Skeletal muscle tissue (tissue), 4 donors: ENCODE results near the gene MINAR1. TPM values are rescaled to one million over a fixed set of nuclear protein-coding genes. Genes with fewer than 3 reads are reported as not detected.

Experiments used
- H3K27ac ChIP-seq: one replicate; pipeline ENCODE4 v1.7.0; 2013; ENCODE audit warnings: mild to moderate bottlenecking, low read depth, low read length, inconsistent platforms
- H3K27me3 ChIP-seq, 3 donors: one replicate each; pipeline ENCODE4 v1.7.0; 2013; ENCODE audit warnings: low read length in 3 of 3; ENCODE audit not compliant: control insufficient read depth in 3 of 3, insufficient read depth in 3 of 3
- H3K36me3 ChIP-seq, 3 donors: one replicate each; pipeline ENCODE4 v1.7.0; 2013; ENCODE audit warnings: low read length in 3 of 3; ENCODE audit not compliant: control insufficient read depth in 3 of 3, insufficient read depth in 3 of 3
- H3K4me1 ChIP-seq, 3 donors: one replicate each; pipeline ENCODE4 v1.7.0; 2013; ENCODE audit warnings: low read length in 3 of 3, mild to moderate bottlenecking in 3 of 3; ENCODE audit not compliant: control insufficient read depth in 3 of 3, insufficient read depth in 3 of 3
- H3K4me3 ChIP-seq, 3 donors: one replicate each; pipeline ENCODE4 v1.7.0; 2013; ENCODE audit warnings: low read length in 3 of 3
- H3K9ac ChIP-seq, 3 donors: one replicate each; pipeline ENCODE4 v1.7.0; 2013; ENCODE audit warnings: low read length in 3 of 3, mild to moderate bottlenecking in 3 of 3, moderate library complexity in 2 of 3, low read depth in 1 of 3
- H3K9me3 ChIP-seq, 3 donors: one replicate each; pipeline ENCODE4 v1.7.0; 2013; ENCODE audit warnings: low read length in 3 of 3; ENCODE audit not compliant: control insufficient read depth in 3 of 3
- total RNA-seq: library from RNA; depleted of rRNA; stranded (reverse); fragments of >200 nt; gene quantifications from one replicate; pipeline ENCODE4 v1.2.3, GENCODE V29; 2014
- donor health status: Osteomylitis.

MINAR1 gene, protein sequence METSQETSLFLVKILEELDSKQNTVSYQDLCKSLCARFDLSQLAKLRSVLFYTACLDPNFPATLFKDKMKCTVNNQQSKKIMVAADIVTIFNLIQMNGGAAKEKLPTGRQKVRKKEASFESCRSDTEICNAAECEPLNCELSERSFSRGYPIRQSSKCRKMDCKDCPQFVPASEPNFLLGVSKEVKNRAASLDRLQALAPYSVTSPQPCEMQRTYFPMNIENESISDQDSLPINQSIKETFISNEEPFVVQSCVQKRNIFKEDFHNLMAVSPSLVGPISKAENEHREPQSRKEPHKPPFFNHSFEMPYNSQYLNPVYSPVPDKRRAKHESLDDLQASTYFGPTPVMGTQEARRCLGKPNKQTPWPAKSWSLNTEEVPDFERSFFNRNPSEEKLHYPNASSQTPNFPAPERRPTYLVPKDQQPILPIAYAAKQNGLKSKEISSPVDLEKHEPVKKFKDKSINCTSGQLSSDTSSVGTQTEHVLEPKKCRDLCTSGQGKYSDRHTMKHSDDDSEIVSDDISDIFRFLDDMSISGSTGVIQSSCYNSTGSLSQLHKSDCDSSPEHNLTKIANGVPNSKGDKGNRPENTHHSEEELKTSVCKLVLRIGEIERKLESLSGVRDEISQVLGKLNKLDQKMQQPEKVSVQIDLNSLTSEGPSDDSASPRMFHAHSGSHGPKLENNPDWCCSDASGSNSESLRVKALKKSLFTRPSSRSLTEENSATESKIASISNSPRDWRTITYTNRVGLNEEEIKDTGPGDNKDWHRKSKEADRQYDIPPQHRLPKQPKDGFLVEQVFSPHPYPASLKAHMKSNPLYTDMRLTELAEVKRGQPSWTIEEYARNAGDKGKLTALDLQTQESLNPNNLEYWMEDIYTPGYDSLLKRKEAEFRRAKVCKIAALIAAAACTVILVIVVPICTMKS
- 1.6 TPM for total RNA-seq

DNA sequence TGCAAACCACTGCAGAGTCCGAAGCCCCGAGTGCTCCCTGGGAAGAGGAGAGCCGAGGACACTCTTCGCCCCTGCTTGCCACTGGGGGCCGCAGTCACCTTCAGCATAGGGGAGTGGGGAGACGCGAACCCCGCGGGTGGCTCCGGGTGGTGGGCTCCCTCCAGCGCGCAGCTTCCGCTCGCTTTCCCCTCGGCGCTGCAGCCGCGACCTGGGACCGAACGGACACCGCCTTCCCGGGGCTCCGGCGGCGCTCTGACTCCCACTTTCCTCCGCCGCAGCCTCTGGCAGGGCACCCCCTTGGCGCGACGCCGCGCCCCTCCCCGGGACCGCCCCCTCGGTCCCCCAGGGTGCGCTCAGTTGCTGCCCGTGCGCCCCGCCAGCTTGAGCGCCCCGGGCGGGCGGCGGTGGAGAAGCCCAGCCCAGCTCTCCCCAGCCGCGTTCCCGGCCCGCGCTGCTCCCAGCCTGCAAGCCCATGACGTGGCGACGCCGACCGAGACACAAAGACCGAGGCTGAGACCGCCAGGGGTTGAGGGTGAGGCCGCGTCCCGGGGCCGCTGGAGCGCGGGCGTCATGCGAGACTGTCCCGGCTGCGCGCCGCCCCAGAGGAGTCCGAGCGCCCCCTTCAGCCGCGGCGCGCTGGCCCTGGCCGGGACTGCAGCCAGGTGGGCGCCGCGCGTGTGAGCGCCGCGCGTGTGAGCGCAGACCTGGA, at the start of gene MINAR1:
Gene MINAR1, plus strand, starts transcription at position 701 of the 709 bp plus-strand sequence. CDS start 23,812 bp downstream, outside the sequence.
- H3K9ac ChIP-seq: peak within 1 kb of the TSS; percentile 14 to 64 (median 33)
- H3K36me3 ChIP-seq: no peaks in the 10 kb centered on the region
- no peak within 1 kb of the TSS for H3K27ac ChIP-seq
- H3K4me3 ChIP-seq: peak within 1 kb of the TSS; percentile 58 to 71 (median 60)
- H3K4me1 ChIP-seq: peaks cover 0 to 17% (median 11%) of the 10 kb centered on the region in 3 donors
- H3K27me3 ChIP-seq: peaks cover 47 to 68% (median 56%) of the 10 kb centered on the region in 3 donors
- no peaks in the 10 kb centered on the region for H3K9me3 ChIP-seq

DNA sequence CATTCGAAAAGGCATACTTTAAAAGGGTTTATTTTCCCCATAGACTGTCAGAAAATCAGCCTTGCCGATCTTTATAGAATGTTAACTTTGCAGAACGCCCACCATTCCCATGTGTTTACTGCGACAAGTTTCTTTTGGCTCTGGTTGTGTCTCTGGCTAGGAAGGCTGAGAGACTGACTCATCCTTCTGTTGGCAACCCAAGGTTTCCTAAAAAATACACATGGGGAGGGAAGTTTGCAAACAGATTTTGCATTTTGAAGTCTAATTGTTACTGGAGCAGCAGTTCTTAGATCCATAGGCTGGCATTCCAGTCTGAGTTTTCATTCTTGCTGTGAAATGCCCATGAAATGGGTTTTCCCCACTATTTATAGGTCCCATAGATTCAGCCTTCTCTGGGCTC, 37.9 kb upstream of the MINAR1 start:
- Histone ChIP-seq H3K9ac (no peak overlapping the region), H3K4me3 (no peak overlapping the region), H3K27ac (no peak overlapping the region), H3K36me3 (no peaks in the 10 kb centered on the region), H3K27me3 (no peaks in the 10 kb centered on the region), H3K4me1 (peaks cover 0 to 2% (median 0%) of the 10 kb centered on the region in 3 donors), H3K9me3 (no peaks in the 10 kb centered on the region)

DNA sequence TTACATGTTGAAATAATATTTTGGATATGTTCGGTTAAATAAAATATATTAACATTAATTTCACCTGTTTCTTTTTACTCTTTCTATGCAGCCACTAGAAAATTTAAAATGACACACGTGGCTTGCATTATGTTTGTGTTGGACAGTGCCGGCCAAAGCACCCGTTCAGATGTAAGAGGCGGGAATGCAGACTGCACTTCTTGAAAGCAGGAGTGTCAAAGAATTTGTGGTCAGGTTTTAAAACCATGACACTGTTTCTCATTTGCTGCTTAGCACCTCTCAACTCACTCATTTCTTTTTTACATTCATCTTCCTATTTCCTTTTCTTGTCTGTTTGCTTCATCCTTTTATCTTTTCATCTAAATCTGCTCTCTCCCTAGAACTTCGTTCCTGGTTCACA, 35.3 kb upstream of the MINAR1 start:
- no peaks in the 10 kb centered on the region for H3K27me3 ChIP-seq
- no peaks in the 10 kb centered on the region for H3K36me3 ChIP-seq
- H3K9ac ChIP-seq: no peak overlapping the region
- no peaks in the 10 kb centered on the region for H3K9me3 ChIP-seq
- no peak overlapping the region for H3K4me3 ChIP-seq
- H3K4me1 ChIP-seq: peaks cover 0 to 2% (median 0%) of the 10 kb centered on the region in 3 donors
- H3K27ac ChIP-seq: no peak overlapping the region

DNA sequence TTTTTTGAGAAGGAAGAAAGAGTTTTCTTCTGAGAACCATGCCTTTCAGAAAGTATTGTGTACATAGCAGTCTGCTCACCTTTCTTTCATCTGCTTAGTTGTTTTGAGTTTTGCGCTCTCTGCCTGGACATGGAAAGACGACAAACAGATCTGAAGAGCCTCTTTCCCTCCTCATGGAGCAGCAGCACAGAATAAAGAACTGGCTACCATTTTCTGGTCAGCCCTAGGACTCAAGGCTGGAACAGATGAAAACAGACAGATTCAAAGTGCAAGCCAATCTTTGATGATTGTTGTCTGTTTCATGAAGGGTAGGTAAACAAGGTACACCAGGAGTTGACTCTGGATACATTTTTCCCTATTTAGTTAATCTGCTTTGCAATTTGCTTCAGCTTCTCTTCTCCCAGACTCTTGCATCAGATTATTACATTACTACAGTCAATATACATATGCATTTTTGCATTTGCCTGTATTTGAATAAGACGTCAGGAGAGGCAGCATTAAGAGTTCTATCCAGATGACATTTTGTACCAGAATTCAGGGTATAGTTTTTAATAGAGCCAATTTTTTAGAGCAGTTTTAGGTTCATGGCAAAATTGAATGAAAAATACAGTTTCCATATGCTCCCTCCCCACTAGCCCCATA, 34.7 kb upstream of the MINAR1 start:
- Histone ChIP-seq H3K9me3 (no peaks in the 10 kb centered on the region), H3K4me3 (no peak overlapping the region), H3K4me1 (peaks cover 0 to 2% (median 0%) of the 10 kb centered on the region in 3 donors), H3K27me3 (no peaks in the 10 kb centered on the region), H3K36me3 (no peaks in the 10 kb centered on the region), H3K9ac (no peak overlapping the region), H3K27ac (no peak overlapping the region)

DNA sequence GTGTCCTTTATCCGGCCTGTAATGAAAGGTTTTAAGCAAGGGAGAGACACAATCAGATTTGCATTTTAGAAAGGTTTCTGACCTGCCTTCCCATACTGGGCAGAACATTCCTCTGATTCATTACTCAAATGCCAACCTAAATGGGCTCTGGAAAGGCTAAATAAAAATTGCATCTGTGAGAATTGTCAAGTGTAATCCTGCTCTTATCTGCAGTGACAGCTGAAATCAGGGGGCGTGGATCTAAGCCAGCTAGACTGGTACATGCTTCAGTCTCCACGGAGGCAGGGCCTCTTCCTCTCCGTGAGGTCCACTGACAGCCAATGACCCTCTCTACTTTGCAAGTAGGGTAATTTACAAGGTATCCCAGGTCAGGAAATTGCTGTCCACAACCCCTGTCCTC, 32.5 kb upstream of the MINAR1 start:
- no peak overlapping the region for H3K4me3 ChIP-seq
- no peak overlapping the region for H3K27ac ChIP-seq
- no peaks in the 10 kb centered on the region for H3K36me3 ChIP-seq
- H3K4me1 ChIP-seq: no peaks in the 10 kb centered on the region
- no peaks in the 10 kb centered on the region for H3K9me3 ChIP-seq
- no peak overlapping the region for H3K9ac ChIP-seq
- H3K27me3 ChIP-seq: peaks cover 0 to 5% (median 0%) of the 10 kb centered on the region in 3 donors

DNA sequence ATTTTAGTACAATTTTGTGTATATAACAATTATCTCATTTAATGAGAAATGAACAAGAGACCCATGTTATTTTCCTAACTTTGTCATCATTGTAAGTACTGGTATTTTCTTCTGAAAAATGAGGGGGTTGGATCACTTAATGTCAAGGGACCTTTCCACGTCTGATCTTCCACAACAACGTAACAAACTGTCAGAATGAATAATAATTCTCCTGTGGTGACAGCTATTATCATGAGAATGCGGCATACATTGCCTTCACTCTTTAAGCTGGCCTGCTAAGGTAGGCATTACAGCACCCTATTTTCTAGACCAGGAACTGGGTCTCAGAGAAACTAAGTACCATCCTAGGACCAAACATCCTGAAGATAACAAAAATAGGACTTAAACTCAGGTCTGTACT, 31.5 kb upstream of the MINAR1 start:
- H3K4me3 ChIP-seq: no peak overlapping the region
- no peak overlapping the region for H3K27ac ChIP-seq
- H3K9ac ChIP-seq: no peak overlapping the region
- H3K36me3 ChIP-seq: no peaks in the 10 kb centered on the region
- no peaks in the 10 kb centered on the region for H3K4me1 ChIP-seq
- no peaks in the 10 kb centered on the region for H3K9me3 ChIP-seq
- H3K27me3 ChIP-seq: peaks cover 0 to 5% (median 0%) of the 10 kb centered on the region in 3 donors

DNA sequence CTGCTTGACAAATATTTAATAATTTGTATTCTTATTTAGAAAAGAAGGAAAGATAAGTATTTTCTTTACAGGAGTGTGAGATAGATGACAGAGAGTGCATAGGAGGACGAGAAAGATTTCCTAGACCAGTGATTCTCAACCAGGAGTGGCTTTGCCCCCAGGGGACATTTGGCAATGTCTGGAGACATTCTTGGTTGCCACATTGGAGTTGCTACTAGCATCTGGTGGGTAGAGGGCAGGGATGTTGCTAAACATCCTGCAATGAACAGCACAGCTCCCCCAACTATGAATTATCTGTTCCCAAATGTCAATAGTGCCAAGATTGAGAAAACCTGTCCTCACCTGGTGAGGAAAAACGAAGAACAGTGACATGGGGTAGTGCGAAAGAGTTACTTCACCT, 30.8 kb upstream of the MINAR1 start:
- Histone ChIP-seq H3K36me3 (no peaks in the 10 kb centered on the region), H3K4me3 (no peak overlapping the region), H3K4me1 (no peaks in the 10 kb centered on the region), H3K27ac (no peak overlapping the region), H3K9ac (no peak overlapping the region), H3K9me3 (no peaks in the 10 kb centered on the region), H3K27me3 (peaks cover 0 to 5% (median 0%) of the 10 kb centered on the region in 3 donors)

DNA sequence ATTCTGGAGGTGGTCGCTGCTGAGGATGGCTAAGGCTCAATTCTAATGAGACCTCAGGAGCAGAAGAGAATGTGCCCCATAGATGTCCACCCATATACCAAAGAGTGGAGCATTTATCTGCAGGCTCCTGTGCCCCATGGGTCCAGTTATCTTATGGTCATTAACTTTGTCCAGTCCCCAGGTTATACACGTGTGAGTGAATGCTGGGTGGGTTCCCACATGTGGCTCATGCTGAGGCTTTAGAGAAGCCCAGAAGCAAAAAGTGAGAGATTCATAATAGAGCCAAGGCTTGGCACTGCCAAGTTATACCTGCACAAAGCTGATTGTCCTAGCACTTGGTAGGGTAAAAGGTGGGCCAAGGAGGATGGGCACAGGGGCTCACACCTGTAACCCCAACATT, 30.0 kb upstream of the MINAR1 start:
- H3K27ac ChIP-seq: no peak overlapping the region
- H3K4me3 ChIP-seq: no peak overlapping the region
- no peak overlapping the region for H3K9ac ChIP-seq
- no peaks in the 10 kb centered on the region for H3K36me3 ChIP-seq
- H3K9me3 ChIP-seq: no peaks in the 10 kb centered on the region
- H3K4me1 ChIP-seq: no peaks in the 10 kb centered on the region
- peaks cover 0 to 5% (median 2%) of the 10 kb centered on the region in 3 donors for H3K27me3 ChIP-seq

DNA sequence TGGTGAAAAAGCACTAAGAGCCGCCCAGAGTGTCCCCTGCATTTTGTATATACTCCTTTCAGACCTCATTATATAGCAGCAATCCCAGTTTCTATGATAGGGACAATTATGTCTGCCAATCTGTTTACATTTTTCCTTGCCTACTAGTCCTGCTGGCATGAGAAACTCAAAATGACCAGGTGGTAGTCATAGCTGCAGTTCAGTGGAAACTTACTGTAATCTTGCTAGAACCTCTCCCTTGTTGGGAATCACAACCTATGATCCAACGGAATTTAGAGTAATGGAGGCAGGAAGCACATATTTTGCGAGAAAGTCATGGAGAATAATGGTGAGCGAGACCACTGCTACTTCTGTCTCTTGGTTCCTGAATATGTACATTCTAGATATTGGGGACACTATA, 28.6 kb upstream of the MINAR1 start:
- Histone ChIP-seq H3K9me3 (no peaks in the 10 kb centered on the region), H3K9ac (no peak overlapping the region), H3K27me3 (peaks cover 0 to 5% (median 5%) of the 10 kb centered on the region in 3 donors)

More for the DNA sequence above, 28.6 kb upstream of the MINAR1 start:
- Histone ChIP-seq H3K4me3 (no peak overlapping the region), H3K36me3 (no peaks in the 10 kb centered on the region), H3K4me1 (no peaks in the 10 kb centered on the region), H3K27ac (no peak overlapping the region)
